HL-60/S4 treated with phorbol 12-myristate 13-acetate at 8.2 ng/mL for 4 days and 3 days (cell line): ENCODE measurements around the gene NECAB2.

Source experiments
- in situ Hi-C: fragments of 300-500 bp; cut with MboI; formaldehyde crosslinking; loops from 2 replicates; pipeline ENCODE4 v1.15.0; 2022; ENCODE audit warnings: low sequenced_read_pairs

NECAB2 gene

DNA sequence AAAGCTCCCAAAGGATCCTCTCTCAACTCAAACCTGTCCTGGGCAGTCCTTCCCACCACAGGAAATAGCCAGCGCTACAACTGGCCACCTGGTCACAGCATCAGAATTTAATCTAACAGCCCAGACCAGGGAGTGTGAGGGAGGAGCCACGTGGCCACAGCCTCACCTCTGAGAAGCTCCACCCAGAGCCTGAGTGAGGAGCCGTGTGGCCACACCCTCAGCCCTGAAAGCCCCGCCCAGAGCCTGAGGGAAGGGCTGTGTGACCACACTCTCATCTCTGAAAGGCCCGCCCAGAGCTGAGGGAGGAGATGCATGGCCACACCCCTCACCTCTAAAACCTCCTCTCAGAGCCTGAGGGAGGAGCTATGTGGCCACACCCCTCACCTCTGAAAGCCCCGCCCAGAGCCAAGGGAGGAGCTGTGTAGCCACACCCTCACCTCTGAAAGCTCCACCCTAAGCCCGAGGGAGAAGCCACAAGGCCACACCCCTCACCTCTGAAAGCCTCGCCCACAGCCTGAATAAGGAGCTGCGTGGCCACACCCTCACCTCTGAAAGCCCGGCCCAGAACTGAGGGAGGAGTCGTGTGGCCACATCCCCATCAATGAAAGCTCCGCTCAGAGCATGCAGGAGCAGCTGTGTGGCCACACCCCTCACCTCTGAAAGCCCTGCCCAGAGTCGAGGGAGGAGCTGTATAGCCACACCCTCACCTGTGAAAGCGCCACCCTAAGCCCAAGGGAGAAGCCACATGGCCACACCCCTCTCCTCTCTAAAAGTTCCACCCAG lies 45.9 kb downstream of the NECAB2 start:
- in situ Hi-C loops = no loop called here

DNA sequence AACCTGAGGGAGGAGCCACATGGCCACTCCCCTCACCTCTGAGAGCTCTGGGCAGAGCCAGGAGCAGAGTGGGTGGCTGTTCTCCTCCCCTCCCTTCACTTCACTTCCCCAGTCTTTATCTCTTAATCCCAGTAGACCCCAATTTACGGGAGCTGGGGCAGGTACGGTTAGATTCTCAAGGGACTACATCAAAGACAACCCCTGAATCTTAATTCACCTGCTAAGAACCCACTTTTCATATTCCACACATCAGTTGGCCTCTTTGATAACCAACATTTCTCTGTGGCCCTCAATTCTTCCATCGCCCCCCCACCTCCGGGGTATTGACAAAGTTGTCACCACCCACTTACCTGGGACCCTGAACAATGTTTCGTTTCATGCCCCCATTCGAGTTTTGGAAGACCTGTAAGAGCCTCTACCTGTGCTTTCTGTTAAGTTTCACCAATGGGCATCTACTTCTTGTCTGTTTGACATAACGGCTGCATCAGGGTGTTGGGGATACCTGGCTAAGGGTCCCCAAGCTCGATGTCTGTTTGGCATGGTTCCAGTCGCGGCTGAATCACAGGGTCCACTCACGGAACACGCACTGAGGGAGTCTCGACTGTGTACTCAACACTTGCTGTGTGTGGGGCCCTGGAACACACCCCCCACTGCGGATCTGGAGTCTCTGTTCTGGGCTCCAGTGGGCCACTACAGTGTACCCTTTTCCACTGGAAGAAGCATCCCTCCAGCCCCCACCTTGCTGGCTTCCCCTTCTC lies 46.7 kb downstream of the NECAB2 start:
- in situ Hi-C loops = no loop called here

DNA sequence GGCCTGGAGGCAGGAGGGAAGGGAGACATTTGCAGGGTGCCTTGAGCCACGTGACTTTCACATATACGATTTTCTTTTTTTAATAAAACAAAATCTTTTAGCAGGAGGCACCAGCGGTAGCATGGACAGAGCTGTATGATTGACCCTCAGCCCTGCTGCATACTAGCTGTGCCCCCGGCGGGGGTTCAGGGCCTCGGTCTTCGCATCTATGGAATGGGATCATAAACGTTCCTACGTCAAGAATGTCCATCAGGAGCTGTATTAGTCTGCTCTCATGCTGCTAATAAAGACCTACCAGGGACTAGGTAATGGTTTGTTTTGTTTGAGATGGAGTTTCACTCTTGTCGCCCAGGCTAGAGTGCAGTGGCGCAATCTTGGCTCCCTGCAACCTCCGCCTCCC lies 47.4 kb downstream of the NECAB2 start:
- in situ Hi-C loops = no loop called here

DNA sequence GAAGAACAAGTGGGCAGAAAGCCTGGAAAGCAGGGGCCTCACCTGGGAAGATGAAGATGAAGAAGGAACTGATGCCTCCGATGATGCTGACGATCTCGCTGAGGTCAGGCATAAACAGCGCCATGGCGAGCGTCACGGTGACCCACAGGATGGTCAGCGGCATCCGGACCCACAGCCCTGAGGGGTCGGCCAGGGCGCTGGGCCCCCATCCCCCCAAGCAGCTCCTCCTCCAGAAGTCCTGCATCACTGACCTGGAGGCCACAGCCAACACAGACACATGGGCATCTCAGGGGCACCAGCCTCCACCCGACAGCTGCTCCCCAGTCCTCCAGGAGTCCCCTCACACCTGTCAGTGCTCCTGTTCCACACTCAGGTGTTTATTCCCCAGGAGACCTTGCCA lies 48.4 kb downstream of the NECAB2 start:
- in situ Hi-C loops = no loop called here

DNA sequence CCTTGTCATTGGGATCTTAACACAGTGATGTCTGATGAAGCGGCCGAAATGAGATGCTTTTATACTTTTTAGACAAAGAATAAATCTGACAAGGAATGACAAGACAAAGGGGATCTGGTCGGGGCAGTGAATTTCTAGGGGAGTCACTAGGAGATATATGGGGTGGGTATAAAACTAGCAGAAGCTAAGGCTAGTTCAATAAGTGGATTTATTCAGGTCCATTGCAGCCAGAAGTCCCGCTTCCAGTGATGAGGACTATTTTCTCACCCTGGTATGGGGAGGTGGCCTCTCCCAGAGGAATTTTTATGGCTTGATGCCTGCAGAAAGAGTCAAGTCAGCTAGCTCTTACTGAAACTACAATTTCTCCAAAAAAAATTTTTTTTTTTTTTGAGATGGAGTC lies 50.7 kb downstream of the NECAB2 start:
- in situ Hi-C loops = no loop called here

DNA sequence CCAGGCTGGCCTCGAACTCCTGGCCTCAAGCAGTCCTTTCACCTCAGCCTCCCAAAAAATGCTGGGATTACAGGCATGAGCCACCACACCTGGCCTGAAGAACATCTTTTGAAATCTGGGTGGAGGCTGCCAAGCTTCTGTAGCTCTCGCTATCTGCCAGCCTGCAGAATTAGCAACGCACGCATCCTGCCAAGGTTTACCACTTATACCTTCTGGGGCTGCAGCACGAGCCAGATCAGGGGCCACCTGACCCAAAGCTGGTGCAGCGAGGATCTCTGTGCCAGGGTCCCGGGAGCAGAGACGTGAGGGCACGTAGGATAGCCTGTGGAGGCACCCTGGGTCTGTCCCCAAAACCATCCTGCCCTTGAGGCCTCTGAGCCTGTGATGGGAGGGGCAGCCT lies 52.3 kb downstream of the NECAB2 start:
- in situ Hi-C loops = no loop called here

DNA sequence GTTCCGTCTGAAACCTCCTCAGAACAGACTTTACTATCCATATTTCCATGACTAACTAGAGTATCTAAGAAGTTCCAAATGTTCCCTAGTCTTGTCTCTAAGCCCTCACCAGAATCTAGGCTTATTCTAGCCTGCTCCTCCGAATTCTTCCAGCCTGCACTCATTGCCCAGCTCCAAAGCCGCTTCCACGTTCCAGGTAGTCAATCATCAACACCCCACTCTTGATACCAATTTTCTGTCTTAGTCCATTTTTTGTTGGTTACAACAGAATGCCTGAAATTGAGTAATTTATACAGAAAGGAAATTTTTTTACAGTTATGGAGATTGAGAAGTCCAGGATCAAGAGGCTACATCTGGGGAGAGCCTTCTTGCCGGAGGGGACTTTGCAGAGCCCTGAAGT lies 53.4 kb downstream of the NECAB2 start:
- in situ Hi-C loops = no loop called here

DNA sequence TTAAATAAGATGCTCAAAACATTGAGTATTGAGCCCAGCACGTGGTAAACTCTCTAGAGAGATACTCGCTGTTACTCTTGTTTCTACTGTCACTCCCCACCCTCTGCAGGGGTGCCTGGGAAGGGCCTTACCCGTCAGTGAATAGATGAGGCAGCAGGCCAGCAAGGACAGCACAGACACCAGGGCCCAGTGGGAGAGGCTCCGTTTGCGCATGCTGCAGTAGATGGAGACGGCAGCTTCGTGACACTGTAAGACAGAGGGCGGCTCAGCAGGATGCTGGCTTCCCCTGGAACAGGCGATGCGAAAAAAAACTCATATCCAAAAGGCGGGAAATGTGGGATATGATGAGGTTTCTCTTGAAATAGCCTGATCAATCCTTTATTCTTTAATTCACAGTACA lies 54.6 kb downstream of the NECAB2 start:
- in situ Hi-C loops = no loop called here

DNA sequence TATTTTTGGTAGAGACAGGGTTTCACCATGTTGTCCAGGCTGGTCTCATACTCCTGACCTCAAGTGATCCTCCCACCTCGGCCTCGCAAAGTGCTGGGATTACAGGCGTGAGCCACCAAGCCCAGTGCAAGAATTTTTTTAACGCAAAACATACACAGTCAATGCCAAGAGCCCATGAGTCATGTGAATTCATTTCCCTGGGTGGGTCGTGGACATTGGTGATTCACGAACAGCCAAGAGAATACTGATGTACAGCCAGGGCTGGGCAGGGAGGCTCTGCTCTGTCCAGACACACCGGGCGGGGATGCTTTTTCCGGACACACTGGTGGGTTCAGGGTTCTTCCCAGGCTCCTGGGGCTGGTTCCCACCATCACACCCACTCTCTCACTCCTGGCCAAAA lies 56.8 kb downstream of the NECAB2 start:
- in situ Hi-C loops = no loop called here

DNA sequence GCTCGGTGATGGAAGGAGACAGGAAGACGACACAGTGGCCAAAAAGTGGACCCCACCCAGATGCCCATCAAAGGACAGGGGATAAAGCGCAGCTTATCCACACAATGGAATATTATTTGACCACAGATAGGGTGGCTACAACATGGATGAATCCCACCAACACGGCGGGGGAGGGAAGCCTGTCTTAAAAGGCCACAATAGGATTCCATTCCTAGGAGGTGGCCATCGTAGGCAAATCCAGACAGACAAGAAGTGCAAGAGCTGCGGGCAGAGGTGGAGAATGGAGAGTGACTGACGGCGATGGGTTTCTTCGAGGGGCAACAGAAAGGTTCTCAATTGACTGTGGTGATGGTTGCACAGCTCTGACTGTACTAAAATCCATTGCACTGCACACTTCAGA lies 58.6 kb downstream of the NECAB2 start:
- in situ Hi-C loops = no loop called here

DNA sequence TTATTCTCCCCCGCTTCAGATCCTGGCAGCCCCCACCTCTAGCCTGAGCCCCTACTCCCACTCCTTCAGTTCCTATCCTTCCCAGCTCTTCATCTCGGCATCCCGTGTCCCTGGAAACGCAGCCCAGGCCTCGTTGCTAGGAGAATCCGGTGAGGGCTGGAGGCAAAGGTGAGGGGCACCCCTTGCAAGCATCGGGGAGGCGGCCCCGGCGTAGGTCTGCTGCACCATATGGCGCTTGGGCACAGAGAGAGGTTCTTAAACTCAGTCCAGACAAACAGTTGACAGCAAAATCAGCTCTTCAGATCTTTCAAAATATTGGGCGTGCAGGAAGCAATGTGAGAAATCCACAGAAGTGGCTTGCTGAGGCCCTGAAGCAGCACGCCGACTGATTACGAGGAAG lies 59.6 kb downstream of the NECAB2 start:
- in situ Hi-C loops = no loop called here

DNA sequence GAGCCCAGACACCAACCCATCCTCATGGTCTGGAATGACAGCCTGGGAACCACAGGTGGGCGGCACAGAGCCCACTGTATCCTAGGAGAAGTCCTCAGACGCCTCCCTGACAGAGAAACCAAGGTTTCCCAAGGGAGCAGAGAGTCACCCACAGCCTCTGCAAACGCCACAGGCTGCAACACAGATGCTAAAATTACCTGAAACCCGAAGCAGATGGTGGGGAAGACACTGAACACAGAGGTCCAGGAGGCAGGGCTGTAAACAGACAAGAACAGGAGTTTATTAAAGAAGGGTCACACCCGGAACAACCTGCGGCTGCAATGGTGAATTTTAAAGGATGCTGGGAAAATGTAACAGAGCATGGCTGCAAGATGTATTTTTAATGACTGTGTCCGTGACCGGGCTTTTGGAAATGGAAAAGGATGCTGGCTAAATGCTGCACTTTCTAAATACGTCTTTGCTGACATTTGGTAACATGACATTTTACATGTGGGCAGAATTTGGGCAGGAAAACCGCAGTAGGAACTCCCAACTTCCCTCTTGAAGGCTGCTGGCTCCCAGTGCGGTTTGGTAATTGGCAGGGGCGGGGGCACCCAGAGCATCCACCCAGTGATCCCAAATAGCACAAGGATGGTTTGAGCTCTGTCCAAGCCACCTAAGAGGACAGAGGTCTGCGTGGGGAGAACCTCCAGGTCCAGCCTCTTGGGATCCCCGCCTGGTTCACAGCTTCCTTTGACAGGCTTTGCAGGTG lies 61.4 kb downstream of the NECAB2 start:
- in situ Hi-C loops = no loop called here

DNA sequence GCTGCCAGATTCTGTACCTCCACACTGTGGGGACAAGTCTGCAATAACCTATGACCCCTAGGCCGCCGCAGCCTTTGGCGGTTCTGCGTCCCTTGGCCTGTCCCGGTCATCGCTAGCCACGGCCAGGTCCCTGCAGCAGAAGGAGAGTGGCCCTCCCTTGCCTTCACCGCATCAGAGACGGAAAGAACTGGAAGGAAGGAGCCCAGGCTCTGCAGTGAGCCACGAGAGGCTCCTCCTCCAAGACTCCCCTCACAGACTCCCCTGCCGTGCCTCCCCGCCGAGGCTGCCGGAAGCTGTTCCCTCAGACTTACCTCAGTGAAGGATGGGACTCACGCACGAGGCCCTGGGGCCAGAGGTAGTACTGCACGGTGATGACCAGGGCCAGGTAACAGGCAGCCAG lies 63.5 kb downstream of the NECAB2 start:
- in situ Hi-C loops = no loop called here

DNA sequence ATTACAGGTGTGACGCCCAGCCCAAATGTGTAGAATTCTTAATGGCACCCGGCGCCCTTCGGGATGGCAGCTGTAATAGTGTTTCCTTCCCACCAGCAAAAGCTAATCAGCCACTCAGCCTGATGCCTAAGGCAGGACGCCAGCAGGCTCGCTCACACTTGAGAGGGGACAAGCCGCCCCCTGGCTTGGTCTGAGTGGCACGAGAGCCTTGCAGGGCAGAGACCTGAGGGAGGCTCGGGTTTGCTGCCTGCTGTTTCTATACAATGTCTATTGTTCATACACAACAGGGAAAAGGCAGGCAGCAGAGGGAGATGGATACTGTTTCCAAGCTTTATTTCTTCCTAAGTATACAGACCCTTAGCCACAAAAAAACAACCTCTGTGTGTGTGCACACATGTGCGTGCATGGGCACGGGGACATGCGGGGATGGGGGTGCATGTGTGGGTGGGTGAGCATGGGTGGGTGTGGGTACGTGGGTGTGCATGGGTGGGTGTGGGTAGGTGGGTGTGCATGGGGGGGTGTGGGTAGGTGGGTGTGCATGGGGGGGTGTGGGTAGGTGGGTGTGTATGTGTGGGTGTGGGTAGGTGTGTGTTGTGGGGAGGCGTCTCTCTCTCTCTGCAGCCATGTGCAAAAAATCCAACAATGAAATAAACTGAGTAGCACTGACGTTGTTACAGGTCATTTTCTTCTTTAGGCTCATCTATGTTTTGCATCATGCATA lies 64.6 kb downstream of the NECAB2 start:
- in situ Hi-C loops = no loop called here

DNA sequence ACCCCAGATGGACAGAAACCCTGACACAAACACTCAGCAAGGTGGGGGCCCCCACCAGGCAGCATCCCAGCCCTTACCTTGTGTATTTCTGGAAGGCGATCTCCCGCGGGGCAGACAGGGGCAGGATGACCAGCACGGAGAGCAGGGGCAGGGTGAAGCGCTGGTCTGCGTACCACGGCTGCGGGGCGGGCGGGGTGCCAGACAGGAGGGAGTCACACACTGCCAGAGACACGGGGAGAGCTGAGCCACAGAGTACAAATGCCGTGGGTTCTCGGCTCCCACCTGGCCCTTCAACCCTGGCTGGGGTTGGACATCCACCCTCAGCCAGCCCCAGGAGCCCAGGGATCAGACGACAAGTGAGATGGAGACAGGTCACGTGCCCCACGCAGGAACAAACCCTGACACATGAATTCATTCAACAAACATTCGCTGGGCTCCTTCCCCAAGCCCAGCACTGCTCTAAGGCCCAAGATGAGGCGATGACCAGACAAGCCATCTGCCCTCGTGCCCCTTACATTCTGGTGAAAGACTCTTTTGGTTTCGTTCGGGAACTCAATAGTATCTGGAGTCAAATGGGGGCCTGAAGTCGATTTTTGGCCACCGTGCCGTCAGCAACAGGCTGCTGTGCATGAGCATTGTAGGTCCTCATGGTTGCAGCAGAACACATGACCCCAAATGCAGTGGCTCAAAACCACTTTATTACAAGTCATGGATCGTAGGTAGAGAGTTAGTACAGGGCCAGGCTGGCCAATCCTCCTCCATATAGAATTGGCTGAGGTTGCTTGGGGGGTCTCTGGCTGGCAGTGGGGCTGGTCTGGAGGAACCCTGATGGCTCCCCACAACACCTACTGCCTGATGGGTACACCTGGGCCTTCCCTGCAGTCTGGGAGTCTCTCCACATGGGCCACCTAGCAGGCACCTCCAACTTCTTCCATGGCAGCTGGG lies 65.5 kb downstream of the NECAB2 start:
- in situ Hi-C loops = no loop called here

DNA sequence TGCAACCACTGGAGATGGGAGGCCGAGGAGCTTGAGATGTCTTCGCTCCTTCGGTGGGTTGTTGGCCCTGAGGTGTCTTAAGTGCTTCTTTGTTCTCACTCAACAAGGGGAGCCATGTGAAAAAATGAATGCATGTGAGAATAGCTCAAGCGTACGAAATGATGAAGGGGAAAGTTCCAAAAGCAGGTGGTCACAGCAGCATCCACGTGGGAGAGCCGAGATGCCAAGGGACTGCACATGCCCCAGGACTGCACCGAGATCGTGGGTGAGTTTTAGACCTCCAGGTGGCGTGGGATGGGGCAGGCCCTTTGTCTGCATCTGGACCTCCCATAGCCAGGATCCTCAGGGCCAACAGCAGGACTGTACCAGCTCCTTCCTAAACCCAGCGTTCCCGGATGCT lies 66.5 kb downstream of the NECAB2 start:
- in situ Hi-C loops = no loop called here

DNA sequence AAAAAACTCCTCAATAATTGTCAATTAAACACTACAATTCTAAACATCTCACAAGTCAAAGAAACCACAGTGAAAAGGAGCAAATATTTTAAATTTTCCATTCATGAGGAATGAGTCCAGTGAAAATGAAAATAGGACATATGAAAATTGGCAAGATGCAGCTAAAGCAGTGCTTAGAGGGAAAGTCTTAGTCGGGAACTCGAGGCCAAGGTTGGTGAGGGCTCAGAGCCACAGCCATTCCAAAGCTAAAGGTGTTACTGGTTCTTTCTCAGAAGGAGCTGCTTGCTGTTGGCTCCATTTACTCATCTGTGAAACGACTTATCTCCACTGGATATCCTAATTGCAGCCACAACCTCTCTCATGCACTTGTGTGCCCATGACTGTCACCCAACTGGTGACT lies 68.1 kb downstream of the NECAB2 start:
- in situ Hi-C loops = no loop called here

DNA sequence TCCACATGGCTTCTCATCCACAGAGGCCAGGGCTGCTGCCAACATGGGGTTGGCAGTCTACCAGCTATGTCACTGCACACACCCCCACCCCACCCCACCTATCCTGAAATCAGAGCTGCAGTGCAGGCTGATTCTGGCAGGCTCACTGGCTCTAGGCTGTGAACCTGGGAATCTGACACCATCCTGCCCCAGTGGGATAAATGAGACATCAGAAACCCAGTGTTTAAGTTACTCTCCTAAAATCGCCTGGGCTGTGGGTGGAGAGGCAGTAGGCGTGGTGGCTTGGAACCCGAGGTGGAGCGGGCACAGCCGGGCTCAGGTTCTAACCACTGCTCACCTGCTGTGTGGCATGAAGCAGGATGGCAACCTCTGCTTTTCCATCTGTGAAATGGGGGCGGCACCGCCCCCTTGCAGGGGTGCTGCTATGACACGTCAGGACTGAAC lies 69.0 kb downstream of the NECAB2 start:
- in situ Hi-C loops = no loop called here

DNA sequence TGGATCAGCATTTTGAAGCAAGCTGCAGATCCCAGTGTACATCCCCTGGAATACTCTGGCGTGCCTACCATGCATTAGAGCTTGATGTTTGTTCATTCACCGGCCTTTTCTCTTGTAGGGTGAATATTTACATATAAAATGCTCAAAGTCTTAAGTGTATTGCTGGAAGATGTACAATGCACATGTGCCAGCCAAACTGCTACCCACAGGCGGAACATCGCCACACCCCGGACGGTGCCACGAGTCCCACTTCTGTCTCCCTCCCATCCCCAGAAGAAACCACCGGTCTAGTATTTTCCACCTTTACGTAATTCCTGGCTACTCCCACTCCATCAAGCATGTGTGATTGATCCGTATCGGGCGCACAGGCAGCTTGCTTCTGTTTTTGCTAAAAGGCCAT lies 70.4 kb downstream of the NECAB2 start:
- in situ Hi-C loops = no loop called here

DNA sequence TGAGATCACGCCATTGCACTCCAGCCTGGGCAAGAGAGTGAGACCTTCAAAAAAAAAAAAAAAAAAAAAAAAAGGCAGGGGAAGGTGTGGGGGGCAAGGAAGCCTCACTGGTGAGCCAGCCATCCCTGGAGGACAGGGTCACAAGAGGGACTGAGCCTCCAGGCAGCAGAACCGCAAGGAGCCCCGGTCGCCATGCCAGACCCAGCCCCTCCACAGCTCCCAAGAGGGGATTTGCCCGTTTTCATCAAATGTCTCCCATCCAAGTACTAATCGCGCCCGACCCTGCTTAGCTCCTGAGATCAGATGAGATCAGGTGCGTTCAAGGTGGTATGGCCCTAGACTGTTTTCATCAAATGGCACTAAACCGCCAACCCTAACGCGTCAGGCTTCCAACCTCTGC lies 71.7 kb downstream of the NECAB2 start:
- in situ Hi-C loops = no loop called here
